ENCODE measurements around the gene KCNH3.

KCNH3 gene

DNA sequence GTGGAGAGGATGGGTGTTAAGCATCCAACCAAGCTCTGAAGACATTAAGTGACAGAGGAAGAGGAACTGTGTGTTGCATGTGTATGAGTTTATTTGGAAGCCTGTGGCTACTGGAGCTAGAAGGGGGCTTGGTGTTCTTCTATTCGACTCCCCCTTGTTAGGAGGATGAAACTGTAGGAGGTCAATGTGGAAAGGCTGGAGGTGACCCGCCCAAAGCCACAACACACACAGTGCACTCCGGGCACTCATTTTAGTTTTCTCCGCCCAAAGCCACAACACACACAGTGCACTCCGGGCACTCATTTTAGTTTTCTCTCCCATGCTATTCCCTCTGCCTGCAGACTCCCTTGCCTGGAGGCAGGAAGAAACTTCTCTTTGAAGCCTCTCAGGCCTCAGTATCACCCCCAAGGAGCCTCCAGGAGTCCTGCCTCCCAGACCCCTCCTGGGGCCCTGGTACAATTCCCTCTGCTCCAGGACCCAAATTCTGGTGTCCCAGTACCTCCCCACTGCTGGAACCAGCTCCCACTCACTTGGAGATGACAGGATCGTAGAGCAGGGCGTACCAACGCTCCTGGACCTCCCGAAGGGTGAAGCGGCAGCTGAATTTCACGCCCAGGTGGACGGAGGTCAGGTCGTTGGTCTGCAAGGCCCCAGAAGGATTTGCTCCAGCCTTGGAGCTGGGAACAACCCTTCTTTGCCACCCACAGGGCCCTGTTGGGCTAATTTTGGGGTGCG lies 25.3 kb downstream of the KCNH3 start:
- no peak for DNase-seq

DNA sequence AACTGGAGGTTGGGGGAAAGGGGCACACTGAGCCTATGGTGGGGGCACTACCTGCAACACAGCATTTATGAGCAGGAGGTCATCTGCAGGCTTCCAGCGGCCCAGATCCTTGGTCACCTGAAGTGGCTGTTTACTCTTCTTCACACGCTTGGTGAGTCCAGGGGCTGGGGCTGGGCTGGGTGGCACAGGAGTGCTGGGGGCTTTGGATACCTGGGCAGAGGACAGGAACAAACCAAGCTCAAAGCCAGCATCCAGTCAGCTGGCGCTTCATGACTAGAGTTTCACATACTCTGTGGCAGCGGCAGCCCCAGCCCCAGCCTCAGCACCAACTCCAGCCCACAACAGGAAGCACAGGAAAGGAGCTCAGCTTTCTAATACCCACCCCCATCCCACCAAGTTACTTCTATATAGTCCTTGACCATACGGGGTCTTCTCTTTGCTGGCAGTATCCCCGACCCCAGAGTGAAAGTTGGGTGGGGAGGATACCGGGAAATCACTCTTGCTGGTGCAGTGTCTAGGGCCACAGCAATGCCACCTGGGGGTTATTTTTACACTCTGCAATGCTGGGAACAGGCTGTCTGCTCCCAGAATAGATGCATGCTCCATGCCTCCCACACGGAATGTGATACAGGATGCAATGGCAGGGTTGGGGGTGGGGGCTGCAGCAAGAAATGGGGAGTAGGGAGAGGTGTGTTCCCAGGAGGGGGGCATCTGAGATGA lies 26.0 kb downstream of the KCNH3 start:
- DNase-seq: no peak

GRCh38 chr12:49565406-49566265 lies 26.8 kb downstream of the KCNH3 start:
- no peak for DNase-seq

GRCh38 chr12:49566361-49566760 lies 27.5 kb downstream of the KCNH3 start:
- no peak for DNase-seq

GRCh38 chr12:49567302-49567610 lies 28.4 kb downstream of the KCNH3 start:
- DNase-seq: no peak

GRCh38 chr12:49567611-49568441 lies 29.0 kb downstream of the KCNH3 start, which contains the start of gene MCRS1:
Gene MCRS1 (minus strand): TSS chr12:49568142. CDS start chr12:49566731, 1,411 bp downstream.
- DNase-seq: peak; percentile 84

GRCh38 chr12:49568442-49569162 lies 29.8 kb downstream of the KCNH3 start:
- DNase-seq: no peak

- no peak for DNase-seq
Measured at GRCh38 chr12:49577589-49578315, 38.9 kb downstream of the KCNH3 start.

- no peak for DNase-seq
Measured at GRCh38 chr12:49578471-49579112, 39.8 kb downstream of the KCNH3 start.

DNA sequence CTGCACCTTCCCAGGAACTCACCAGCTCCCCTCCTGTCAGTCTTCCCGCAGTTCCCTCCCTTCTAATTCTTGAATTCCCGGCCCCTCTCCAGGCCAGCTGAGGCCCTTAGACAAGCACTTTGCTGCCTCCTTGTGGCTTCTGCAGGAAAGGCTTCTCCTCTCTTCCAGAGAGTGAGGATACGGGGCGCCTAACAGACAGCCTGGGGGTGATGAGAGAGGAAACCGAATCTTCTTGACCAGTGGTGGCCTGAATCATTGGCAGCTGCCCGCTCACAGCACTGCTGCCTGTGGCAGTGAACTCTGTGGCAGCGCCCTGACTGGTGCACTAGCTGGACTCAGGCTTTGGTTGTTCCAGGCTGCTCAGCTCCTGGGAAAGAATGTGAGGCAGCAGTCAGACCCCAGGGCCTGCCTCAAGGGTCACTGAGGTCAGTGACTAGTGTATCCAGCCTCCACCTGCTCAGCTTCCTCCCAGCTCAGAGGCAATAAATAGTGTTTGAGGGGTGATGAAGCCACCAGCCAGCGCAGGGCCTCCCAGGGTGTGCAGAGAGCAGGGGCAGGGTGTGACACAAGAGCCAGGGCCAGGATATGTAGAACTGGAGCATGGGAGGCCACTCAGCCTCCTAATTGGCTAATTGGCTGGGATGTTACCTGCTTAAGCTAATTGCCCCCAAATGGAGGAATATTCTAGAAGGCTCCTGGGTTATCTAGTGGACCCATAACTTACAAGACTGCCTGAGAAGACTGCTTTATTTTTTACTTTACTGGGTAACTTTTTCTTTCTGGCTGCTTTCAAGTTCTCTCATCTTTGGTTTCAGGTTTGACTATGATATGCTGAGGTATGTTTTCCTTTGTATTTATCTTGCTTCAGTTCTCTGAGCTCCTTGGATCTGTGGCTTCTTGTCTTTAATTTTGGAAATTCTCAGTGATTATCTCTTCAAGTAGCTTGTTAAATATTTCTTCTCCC lies 42.0 kb downstream of the KCNH3 start:
- peak; percentile 50 for DNase-seq

DNA sequence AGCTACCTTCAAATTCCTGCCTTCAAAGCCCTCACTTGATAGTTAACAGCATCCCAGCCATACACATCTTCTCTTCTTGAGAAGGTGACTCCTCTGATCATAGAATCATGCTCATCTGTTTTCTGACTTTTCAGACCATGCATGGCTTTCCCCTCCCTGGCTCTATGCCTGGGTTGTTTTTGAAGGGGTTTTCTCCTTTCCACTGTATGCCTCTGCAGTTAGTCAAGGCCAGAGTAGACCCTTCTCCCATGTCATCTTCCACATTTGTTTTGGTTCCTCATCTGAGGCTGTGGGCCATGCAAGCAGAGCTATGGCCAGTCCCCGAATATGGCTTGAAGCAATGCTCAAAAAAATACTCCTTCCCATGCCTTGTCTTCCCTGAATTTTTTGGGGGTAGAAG lies 43.4 kb downstream of the KCNH3 start:
- no peak for DNase-seq

GRCh38 chr12:49582850-49583249 lies 44.0 kb downstream of the KCNH3 start:
- no peak for DNase-seq

- DNase-seq: no peak
Measured at GRCh38 chr12:49583366-49584094, 44.7 kb downstream of the KCNH3 start.

GRCh38 chr12:49584591-49584990 lies 45.8 kb downstream of the KCNH3 start:
- no peak for DNase-seq

- DNase-seq: no peak
Measured at GRCh38 chr12:49585477-49586459, 46.9 kb downstream of the KCNH3 start.

DNA sequence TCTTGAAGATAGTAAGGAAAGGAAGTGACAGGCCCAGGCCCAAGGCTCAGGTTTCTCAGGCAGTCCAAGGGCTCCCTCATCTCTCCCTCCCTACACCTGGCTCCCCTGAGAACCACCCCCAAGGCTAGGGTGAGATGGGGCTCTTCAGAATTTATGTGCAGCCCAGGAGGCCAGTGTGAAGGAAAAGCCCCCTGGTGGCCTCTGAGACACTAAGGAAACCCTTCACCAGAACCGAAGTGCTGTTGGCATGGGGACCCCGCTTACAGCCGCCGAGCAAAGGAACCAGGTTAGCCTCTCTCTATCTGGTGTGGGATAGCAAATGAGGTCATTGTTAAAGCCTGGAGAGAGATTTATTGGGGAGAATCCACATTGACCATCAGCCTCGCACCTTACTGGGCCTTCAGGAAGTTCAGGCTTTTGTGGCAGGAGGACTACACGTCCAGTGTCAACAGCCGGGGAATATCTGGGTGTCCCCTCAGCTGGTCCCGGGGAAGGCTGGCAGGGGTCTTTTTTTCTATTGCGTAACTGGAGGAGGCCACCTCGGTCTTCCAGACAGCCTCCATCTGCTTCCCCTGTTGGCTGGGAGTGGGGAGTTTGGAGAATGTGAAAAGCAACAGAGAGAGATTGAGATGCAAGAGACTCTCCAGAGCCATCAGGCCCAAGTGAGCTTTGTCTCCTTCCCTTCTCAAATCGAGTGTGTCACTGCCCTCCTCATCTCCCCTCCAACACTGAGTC lies 48.5 kb downstream of the KCNH3 start:
- no peak for DNase-seq

- DNase-seq: no peak
Measured at GRCh38 chr12:49588281-49588680, 49.5 kb downstream of the KCNH3 start.
